LNCaP clone FGC (cell line): ENCODE data around the gene FAM76B.

Experiments
- DNase-seq: peaks from one replicate; pipeline ENCODE4 v3.0.0-alpha.2; 2011; ENCODE audit warnings: low read depth
- H3K4me3 ChIP-seq: 2 replicates; pipeline ENCODE4 v1.5.1; 2011; ENCODE audit warnings: mild to moderate bottlenecking, low read depth, low read length, control low read depth
- TF ChIP-seq, protein P1 (sequence below): IDR thresholded peaks from 2 replicates; pipeline ENCODE4 v1.5.1; 2012; ENCODE audit warnings: mild to moderate bottlenecking; ENCODE audit not compliant: control insufficient read depth, insufficient read depth; ENCODE audit errors: extremely low read depth

FAM76B gene

DNA sequence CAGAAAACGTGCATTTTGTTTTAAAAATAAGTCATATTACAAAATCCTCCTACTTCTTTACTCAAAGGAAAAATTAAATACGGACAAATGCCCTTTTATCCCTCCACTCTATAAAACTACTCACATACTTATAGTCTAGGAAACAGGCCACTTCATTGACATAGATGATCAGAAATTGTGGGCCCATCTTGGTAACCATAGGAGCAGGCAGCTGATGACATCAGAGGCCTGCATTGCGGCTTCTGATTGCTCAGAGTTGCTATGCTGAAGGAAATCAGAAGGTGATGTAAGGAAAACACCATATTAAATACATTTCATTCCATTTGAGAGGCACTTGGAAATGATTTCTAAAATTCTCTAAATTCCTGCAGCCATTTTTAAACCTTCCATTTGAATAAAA lies 27.0 kb downstream of the FAM76B start:
- TF ChIP-seq, protein P1, sequence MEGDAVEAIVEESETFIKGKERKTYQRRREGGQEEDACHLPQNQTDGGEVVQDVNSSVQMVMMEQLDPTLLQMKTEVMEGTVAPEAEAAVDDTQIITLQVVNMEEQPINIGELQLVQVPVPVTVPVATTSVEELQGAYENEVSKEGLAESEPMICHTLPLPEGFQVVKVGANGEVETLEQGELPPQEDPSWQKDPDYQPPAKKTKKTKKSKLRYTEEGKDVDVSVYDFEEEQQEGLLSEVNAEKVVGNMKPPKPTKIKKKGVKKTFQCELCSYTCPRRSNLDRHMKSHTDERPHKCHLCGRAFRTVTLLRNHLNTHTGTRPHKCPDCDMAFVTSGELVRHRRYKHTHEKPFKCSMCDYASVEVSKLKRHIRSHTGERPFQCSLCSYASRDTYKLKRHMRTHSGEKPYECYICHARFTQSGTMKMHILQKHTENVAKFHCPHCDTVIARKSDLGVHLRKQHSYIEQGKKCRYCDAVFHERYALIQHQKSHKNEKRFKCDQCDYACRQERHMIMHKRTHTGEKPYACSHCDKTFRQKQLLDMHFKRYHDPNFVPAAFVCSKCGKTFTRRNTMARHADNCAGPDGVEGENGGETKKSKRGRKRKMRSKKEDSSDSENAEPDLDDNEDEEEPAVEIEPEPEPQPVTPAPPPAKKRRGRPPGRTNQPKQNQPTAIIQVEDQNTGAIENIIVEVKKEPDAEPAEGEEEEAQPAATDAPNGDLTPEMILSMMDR: no peak
- H3K4me3 ChIP-seq: no peak overlapping the region
- DNase-seq: no peak

DNA sequence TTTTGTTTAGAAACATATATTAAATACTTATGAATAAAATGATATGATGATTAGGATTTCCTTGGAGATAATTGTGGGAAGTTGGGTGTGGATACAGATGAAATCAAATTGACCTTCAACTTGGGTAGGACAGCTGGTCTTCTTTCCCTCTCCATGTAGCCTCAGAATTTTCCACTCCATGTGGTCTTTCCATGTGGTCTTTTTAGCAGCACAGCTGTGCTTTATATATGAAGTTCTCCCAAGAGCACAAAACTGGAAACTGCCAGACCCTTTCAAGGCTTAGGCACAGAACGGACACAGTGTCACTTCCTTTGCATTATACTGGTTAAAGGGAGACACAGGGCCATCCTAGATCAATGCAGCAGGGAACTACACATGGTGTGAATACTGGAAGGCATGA lies 28.6 kb downstream of the FAM76B start:
- TF ChIP-seq, protein P1: no peak
- DNase-seq: no peak
- no peak overlapping the region for H3K4me3 ChIP-seq

DNA sequence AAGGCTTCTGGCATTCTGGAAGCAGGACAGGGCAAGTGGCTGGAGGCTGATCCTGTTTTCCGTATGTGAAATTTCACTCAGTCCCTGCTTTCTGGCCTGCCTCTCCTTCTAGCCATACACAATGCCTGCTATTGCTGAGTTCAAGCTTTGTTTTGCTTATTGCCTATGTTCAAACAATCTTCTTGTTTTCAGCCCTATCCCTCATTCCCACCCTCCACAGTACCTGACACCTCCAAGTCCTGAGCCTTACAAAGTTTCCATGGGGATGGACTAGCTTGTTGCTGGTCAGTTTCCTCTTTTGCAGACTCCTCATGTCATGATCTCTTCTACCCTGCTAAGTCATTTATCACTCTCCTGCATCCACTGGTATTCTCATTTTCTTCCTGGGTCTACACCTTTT lies 38.1 kb downstream of the FAM76B start:
- TF ChIP-seq, protein P1: no peak
- no peak overlapping the region for H3K4me3 ChIP-seq
- no peak for DNase-seq

DNA sequence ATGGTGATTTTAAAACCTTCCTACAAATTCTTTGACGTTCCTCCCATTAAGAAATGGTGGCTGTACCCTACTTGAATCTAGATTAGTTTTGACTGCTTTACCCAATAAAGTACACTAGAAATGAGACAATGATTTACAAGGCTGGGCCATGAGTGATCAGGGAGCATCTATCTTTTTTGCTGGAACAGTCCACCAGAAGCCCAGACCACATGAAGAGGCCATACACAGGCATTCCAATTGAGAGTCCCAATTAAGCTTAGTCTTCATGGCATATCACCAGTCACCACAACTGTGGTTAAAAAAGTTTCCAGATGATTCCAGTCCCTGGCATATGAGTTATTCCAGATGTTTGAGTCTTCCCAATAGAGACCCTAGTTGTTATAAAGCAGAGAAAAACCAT lies 39.5 kb downstream of the FAM76B start:
- no peak overlapping the region for H3K4me3 ChIP-seq
- no peak for DNase-seq
- TF ChIP-seq, protein P1: no peak

DNA sequence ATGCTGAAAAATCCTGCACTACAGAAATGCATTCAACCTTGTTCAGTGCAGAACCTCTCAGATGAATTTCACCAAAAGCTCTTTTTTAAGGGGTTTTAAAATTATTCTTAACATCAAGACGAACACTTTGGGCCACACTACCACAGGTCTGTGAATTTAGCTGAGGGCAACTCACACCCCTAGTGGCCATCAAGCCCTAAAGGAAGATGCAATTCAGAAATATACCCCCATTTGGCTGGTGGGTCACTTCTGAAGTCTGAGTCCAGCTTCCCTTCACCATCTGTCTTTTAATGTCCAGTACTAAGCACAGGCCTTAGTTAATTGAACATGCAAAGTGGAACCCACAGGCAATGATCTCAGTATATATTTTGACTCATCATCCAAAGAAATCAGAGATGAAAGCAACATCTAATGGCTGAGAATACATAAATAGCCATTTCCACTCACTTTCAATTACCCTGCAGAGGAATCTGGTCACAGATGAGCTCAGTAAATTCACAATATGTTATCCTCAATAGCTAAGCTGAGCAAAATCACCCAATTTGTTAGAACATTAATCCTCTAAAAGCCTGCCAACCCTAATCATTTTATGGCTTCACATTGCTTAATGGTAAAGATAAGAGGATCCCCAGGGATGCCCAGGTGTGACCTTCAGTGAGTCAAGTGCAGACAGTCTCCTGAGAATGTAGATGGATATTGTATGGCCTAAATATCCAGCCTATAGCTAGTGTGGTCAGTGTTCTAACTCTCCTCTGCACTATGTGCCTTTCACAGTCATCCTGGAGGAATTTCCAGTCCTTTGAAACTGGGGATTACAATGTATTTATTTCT lies 50.3 kb downstream of the FAM76B start:
- no peak overlapping the region for H3K4me3 ChIP-seq
- TF ChIP-seq, protein P1: no peak
- DNase-seq: no peak

DNA sequence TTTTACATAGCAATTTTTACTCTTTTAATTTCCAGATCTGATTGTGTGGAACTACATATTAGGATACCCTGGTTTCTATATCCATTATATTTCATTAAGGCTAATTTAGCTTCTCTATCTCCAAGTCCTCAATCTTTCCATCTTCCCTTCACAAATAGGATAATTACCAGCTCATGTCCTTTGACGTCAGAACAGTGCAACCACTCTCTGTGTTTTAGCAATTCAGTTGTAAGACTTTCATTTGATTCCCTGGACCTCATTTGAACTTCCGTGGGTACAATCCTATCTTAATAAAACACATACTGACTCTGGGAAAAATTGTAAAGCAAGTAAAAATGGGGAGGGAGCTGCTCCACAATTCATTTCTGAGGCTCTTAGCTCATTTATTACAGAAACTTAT lies 52.8 kb downstream of the FAM76B start:
- no peak for DNase-seq
- TF ChIP-seq, protein P1: no peak
- no peak overlapping the region for H3K4me3 ChIP-seq

DNA sequence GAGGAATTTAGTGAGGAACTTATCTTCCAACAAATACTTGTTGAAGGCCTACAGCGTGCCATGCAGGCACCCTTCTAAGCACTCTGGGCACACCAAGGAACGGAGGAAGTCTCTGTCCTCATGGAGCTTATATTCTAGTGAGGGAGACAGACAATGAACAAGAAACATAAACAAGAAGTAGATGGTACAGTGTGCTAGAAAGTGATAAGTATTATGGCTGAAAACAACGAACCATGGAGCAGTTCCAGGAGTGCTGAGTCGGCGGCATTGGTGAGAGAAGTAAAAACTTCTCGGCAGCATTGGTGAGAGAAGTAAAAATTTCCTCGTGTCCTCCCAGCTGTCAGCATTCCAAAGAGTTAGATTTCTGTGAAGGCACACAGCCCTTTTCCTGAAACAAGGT lies 53.2 kb downstream of the FAM76B start:
- TF ChIP-seq, protein P1: no peak
- DNase-seq: no peak
- no peak overlapping the region for H3K4me3 ChIP-seq
